GM19463 (cell line): ENCODE results near the gene SPEM3.
"Not testable (repeated sequence)": the region's sequence is repeated elsewhere in the genome, so short reads cannot be mapped to it uniquely, and the experiment has no call there.

Source experiments
- ATAC-seq: cut with Tn5 transposase; IDR thresholded peaks from one replicate; pipeline ENCODE4 v1.9.1; 2021; ENCODE audit warnings: mild to moderate bottlenecking, moderate library complexity; ENCODE audit not compliant: unreplicated experiment

SPEM3 gene

DNA sequence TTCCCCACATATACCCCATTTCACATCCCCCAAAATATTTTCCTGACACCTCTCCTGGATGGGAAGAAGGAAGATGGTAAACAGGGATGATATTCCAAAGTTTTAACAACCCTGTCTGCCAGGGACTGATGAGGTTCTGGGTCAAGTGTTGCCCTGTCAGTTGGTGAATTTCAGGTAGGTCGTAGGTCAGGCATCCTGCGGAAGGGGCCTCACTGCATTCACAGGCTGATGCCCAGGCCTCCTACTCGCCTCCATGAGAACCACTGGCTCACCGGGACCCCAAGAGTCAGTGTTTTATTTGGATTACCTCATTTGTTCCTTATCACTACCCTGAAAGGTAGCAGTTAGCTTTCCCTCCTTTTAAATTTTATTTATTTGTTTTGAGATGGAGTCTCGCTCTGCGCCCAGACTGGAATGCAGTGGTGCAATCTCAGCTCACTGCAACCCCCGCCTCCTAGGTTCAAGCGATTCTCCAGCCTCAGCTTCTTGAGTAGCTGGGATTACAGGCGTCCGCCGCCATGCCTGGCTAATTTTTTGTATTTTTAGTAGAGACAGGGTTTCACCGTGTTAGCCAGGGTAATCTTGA is 40.2 kb downstream of the SPEM3 start:
- no peak for ATAC-seq

DNA sequence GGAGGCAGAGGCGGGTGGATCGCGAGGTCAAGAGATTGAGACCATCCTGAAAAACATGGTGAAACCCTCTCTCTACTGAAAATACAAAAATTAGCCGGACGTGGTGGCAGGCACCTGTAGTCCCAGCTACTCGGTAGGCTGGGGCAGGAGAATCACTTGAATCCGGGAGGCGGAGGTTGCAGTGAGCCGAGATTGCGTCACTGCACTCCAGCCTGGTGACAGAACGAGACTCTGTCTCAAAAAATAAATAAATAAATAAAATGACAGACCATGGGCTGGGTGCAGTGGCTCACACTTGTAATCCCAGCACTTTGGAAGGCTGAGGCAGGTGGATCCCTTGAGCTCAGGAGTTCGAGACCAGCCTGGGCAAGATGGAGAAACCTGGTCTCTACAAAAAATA is 41.2 kb downstream of the SPEM3 start:
- not testable (repeated sequence) for ATAC-seq

DNA sequence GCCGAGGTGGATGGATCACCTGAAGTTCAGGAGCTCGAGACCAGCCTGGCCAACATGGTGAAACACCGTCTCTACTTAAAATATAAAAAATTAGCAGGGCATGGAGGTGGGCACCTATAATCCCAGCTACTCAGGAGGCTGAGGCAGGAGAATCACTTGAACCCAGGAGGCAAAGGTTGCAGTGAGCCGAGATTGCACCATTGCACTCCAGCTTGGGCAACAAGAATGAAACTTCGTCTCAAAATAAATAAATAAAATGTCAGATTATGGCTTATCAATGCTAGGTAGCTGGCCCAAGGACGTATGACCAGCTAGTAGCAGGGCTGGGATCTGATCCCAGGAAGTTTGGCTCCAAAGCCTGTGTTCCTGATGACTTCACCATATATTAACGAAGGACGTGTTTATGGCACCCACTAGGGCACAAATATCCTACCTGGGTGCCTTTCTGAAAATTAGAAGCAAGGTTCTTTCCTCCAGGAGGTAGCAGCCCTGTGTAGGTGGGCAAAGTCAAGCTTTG is 41.9 kb downstream of the SPEM3 start:
- not testable (repeated sequence) for ATAC-seq

DNA sequence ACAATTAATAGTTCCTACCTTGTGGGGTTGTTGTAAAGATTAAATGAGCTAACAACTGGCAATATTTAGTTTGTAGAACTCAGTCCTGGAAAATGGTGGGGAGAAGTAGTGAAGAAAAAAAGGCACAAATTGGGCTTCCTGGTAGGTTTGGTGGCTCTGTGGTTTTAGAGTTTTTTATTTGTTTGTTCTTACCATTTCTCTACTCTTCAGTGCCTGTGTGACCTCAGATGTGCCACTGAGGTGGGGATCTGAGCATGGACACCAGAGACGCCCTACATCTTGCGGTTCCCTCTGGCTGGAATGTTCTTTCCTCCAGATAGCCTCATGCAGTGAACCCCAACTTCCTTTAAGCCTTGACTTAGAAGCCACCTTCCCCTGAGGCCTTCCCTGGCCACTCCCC is 43.1 kb downstream of the SPEM3 start:
- ATAC-seq, result no peak

DNA sequence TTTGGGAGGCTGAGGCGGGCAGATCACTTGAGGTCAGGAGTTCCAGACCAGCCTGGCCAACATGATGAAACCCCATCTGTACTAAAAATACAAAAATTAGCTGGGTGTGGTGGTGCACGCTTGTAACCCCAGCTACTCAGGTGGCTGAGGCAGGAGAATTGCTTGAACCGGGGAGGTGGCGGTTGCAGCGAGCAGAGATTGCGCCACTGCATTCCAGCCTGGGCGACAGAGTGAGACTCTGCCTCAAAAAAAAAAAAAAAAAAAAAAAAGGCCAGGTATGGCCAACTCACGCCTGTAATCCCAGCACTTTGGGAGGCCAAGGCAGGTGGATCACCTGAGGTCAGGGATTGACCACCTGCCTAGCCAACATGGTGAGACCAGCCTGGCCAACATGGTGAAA is 46.1 kb downstream of the SPEM3 start:
- ATAC-seq, result not testable (repeated sequence)

DNA sequence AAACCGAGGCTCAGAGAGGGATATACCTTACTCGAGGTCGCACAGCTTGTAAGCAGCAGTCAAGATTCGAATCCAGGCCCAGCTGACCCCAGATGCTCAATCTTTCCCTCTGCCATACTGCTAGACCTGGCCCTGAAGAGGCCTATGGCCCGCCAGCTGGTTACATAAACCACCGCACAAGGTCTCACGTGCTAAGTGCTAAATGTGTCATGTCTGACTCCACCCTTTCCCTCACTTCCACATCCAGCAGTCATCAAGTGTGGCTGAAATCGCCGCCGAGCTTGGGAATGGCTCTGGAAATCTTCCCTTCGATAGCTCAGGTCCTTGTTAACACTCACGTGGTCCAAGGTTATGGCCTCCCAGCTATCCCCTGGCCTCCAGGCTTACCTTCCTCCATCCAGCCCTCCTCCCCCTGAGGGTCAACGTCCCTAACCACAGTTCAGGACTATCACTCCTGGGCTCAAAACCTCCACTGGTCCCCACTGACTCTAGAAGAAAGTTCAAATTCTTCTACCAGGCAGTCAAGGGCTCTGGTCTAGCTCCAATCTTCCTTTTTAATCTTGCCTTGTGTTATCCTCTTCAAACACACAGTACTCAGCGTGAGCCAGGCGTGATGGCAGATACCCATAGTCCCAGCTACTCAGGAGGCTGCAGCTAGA is 47.2 kb downstream of the SPEM3 start:
- ATAC-seq, result no peak

DNA sequence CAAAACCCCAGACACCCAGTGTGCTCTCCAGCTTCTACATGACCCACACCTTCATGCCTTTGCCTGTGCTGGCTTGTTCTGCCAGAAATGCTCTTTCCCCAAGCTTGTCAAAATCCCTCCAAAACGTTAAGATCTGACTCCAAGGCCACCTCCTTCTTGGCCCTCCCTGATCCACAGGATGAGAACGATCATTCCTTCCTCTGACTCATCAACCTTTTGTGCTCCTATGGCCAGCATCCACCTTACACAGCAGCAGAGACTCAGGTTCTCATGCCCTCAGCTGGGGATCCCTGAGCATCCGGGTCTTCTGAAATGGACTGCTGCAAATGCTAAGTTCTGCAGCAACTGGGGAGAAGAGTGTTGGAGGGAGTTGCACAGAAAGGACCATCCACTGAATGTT is 47.8 kb downstream of the SPEM3 start:
- no peak for ATAC-seq

DNA sequence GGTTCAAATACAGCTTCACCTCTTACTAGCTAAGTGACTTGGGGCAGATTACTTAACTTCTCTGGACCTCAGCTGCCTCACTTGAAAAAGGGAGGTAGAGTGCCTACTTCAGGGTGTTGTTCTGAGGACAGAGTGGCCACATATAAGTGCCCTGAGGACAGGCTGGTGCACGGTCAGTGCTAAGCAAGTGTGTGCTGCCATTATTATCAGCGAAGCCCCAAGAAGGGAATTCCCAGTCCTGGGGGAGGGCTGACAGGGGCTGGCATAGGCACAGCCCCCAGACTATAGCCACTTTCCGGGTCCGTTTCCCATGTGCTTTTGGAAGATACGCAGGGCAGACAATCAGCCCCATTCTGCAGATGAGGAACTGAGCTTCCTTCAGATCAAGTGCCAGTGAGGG is 48.3 kb downstream of the SPEM3 start:
- ATAC-seq, result no peak

DNA sequence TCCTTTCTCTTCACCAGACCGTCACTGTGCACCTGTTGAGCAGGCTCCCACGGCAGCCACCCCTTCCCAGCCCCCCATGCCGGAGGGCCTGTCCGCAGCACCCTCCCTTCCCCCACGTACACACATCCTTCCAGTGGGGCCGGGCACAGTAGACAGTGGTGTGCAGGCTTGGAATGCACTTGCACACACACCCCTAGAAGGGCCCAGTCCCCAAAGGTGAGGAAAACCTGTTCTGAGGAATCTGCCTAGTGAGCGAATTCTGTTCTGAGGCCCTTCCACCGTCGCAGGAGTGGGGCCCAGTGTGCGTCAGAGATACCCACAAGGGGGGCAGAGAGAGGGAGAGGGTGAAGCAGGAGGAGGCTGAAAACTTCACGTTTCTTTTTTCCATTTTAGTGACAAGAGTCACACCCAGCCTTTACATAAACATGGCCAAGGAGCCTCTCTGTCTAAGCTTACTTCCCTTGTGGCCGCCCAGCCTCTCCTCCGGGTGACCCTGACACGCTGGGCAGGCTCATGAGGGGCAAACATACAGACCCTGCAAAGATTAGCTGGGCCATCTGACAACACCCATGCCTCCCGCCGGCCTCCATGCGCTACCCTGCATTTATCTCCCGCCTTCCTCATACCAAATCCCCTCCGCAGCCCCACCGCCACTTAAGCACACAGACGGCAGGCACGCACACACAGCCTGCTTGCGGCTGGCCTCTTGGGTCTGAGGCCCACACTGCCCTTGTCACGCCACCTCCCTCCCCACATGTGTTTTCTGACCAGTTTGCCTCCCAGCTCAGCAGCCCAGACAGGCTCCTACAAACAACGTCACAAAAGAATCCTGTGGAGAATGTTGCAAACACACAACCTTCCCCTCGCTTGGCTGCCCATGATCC is 49.0 kb downstream of the SPEM3 start:
- no peak for ATAC-seq

DNA sequence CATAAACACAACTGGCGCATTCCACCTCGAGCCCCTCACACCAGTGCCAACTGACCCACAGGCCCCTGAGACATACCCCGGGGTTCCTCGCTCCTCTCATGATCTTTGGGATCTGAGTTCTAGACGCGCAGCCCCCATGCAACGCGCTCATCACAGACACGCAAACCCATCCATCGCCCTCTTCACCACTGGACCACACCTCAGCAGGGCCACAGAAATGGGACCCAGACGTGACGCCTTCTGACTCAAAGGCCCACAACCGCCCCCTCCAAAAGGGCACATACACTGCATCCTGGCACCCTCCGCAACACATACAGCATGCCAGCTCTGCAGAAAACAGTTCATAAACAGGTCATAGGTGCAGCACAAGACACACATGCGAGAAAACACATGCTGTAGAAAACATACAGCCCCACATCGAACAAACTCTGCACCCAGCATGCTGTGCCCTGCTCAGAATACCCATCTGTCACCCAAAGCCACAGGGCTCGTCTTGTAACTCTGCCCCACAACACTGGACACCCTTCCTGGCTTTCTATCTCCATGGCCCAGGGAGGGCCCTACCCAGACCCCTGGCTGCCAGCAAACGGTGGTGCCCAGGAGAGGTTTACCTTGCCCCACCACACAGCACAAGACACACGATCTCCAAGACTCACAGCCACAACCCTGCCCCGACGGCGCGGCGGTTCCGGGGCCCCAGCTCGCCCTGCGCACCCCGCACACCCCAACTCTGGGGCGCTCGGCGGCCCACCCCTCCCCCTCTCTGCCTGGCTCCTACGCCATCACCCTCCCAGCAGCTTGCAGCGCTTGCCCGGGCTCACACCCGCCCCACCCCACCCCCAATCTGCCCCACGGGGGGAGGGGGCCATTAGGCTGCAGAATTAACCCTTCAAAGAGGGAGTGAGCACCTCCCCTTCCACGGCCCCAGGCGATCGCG is 49.9 kb downstream of the SPEM3 start:
- ATAC-seq, result no peak

DNA sequence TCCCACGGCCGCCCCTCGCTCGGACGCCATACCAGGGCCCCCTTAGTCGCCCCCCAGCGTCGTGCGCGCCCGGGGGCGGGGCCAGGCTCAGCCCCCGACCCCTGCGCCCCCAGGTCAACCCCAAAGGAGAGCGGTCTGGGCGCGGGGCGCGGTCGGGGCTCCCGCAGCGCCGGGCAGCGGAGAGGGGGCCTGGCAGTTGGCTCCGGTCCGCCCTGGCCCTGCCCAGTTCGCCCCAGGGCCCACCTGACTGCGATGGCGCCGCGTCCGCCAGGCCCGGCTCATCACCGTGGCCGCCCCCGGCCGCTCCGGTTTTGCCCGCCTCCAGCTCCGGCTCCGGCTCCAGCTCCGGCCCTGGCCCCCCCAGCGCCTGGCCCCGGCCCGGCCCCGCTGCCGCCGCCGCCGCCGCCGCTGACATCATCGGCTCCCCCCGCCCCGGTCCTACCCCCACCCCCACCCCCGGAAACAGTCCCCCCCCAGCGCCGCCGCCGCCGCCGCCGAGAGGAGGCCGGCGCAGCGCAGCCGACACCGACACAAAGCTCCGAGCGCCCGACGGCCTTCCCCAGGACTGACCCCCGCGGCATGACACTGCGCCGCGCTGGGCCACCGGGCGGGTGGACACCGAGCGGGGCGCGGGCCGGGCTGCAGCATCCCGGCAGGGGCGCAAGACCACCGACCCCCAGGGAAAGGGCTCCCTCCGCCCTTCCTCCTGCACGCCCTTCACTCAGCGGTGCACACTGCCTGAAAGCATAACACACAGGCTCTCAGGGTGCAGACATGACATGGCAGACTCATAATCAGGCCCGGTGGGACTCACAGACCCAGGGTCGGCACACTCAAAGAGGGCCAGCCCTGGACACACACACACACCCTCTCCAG is 50.8 kb downstream of the SPEM3 start, which contains the start of gene ZBTB4:
Gene ZBTB4, minus strand, starts transcription at position 419 of the 876 bp plus-strand sequence. CDS start 12,830 bp downstream, outside the sequence.
- no peak for ATAC-seq

DNA sequence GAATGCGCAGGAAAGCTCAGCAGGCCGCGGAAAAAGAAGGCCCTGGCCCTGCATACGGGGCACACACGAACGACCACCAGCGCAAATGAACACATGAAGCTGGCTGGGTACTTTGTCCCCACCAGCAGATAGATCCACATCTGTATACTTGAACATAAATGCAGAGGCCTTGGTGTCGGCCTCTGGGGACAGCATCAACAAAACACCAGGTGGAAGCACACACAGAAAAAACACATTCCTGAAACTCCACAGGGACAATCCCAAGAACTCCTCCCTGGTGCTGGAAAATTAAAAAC is 51.4 kb downstream of the SPEM3 start:
- no peak for ATAC-seq

DNA sequence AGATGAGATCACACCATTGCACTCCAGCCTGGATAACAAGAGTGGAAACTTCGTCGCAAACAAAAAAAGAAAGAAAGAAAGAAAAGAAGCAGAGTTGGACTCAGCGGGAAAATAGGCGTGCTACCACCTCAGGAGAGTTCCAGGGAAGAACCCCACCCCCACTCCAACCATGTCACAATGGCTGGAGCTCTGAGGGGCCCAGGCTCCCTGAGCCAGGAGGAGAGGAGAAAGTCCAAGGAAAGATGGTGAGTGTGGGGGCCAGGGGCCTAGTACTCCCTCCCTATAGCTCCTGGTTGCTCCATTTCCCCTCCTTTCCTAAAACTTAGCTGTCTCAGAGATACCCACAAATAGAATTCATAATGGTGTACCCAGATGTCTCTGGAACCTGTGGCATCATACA is 52.6 kb downstream of the SPEM3 start, which contains the start of gene SLC35G6:
Gene SLC35G6, plus strand, starts transcription at position 172 of the 400 bp plus-strand sequence. Its CDS starts 71 bp downstream, at position 243.
- ATAC-seq, result not testable (repeated sequence)

DNA sequence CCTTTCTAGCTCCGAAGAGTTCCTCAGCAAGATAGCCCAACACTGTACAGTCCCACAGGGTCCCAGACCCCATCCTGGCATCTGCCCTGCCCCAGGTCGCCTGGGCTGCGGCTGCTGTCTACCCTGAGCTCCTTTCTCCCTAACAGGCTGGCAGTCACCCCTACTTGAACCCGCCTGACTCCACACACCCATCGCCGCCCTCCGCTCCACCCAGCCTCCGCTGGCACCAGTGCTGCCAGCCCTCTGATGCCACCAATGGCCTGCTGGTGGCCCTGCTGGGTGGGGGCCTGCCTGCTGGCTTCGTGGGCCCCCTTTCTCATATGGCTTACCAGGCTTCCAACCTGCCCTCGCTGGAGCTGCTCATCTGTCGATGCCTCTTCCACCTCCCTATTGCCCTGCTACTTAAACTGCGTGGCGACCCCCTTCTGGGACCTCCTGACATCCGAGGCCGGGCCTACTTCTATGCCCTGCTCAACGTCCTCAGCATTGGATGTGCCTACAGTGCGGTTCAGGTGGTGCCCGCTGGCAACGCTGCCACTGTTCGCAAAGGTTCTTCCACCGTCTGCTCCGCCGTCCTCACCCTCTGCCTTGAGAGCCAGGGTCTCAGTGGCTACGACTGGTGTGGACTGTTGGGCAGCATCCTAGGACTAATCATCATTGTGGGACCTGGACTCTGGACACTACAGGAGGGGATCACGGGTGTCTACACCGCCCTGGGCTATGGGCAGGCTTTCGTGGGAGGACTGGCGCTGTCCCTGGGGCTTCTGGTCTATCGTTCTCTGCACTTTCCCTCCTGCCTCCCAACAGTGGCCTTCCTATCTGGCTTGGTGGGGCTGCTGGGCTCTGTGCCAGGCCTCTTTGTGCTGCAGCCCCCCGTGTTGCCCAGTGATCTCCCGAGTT is 53.4 kb downstream of the SPEM3 start:
- not testable (repeated sequence) for ATAC-seq
